HEK293 (cell line): ENCODE measurements around the gene STAMBPL1.

Experiments used
- CTCF ChIA-PET: fragments of 350-600 bp; formaldehyde crosslinking; extraction: SDS; loops from one replicate; lab custom pipeline; 2021; ENCODE audit warnings: antibody characterized with exemption; lab: Yijun Ruan, JAX
- POLR2A ChIA-PET: fragments of 300-600 bp; formaldehyde crosslinking; extraction: SDS; loops from one replicate; lab custom pipeline; 2020; ENCODE audit warnings: antibody characterized with exemption, inconsistent platforms; lab: Yijun Ruan, JAX
- H3K27ac ChIP-seq: fragments of 200-500 bp; sonication (Bioruptor generic); 2 replicates; pipeline ENCODE4 v1.5.1; 2014; ENCODE audit warnings: low read depth, low read length, control low read depth, inconsistent platforms; ENCODE audit errors: extremely low read depth
- H3K36me3 ChIP-seq, 2 experiments: fragments of 200-500 bp in 1 of 2; sonication (Bioruptor generic) in 1 of 2; 1 replicate in 1 of 2; 2 replicates in 1 of 2; pipeline ENCODE4 v1.5.1; 2014 to 2017; ENCODE audit warnings: inconsistent platforms in 2 of 2, low read length in 2 of 2; ENCODE audit not compliant: control insufficient read depth in 2 of 2, insufficient read depth in 1 of 2
- H3K4me1 ChIP-seq: fragments of 200-500 bp; sonication (Bioruptor generic); 2 replicates; pipeline ENCODE4 v1.5.1; 2014; ENCODE audit warnings: mild to moderate bottlenecking, low read length, inconsistent platforms; ENCODE audit not compliant: control insufficient read depth, insufficient read depth
- H3K4me3 ChIP-seq: 2 replicates; pipeline ENCODE4 v1.5.1; 2011; ENCODE audit warnings: low read depth, mild to moderate bottlenecking, control low read depth, low read length, moderate library complexity
- H3K9me3 ChIP-seq: fragments of 200-500 bp; sonication (Bioruptor generic); 2 replicates; pipeline ENCODE4 v1.5.1; 2014; ENCODE audit warnings: low read depth, low read length, inconsistent platforms; ENCODE audit not compliant: control insufficient read depth, insufficient read depth
- IKZF3 ChIP-seq: fragments of 450-650 bp; IDR thresholded peaks from 2 replicates; pipeline ENCODE4 v1.5.0; 2018; ENCODE audit warnings: missing biosample characterization, mild to moderate bottlenecking, missing genetic modification characterization, moderate library complexity
- TRIM28 ChIP-seq: IDR thresholded peaks from 2 replicates; pipeline ENCODE4 v1.6.1; 2011; ENCODE audit warnings: low read length, control low read depth, borderline replicate concordance
- ZBTB48 ChIP-seq: fragments of 450-650 bp; formaldehyde crosslinking; IDR thresholded peaks from 2 replicates; pipeline ENCODE4 v1.5.1; 2016; ENCODE audit warnings: missing biosample characterization, missing genetic modification characterization
- ZNF18 ChIP-seq: fragments of 450-650 bp; formaldehyde crosslinking; IDR thresholded peaks from 2 replicates; pipeline ENCODE4 v1.5.1; 2016; ENCODE audit warnings: missing biosample characterization, missing genetic modification characterization
- ZNF184 ChIP-seq: fragments of 450-650 bp; IDR thresholded peaks from 2 replicates; pipeline ENCODE4 v1.5.1; 2018; ENCODE audit warnings: missing biosample characterization, mild to moderate bottlenecking, missing genetic modification characterization
- ZNF24 ChIP-seq: fragments of 450-650 bp; formaldehyde crosslinking; IDR thresholded peaks from 2 replicates; pipeline ENCODE4 v1.5.1; 2016; ENCODE audit warnings: missing biosample characterization, missing genetic modification characterization
- ZNF26 ChIP-seq: fragments of 450-650 bp; formaldehyde crosslinking; IDR thresholded peaks from 2 replicates; pipeline ENCODE4 v1.5.1; 2016; ENCODE audit warnings: missing biosample characterization, missing genetic modification characterization
- ZNF280D ChIP-seq: fragments of 450-650 bp; formaldehyde crosslinking; IDR thresholded peaks from 2 replicates; pipeline ENCODE4 v1.5.1; 2016; ENCODE audit warnings: missing biosample characterization, missing genetic modification characterization
- ZNF513 ChIP-seq: fragments of 450-650 bp; IDR thresholded peaks from 2 replicates; pipeline ENCODE4 v1.5.1; 2018; ENCODE audit warnings: missing biosample characterization, missing genetic modification characterization
- ZNF560 ChIP-seq: fragments of 450-650 bp; formaldehyde crosslinking; IDR thresholded peaks from 2 replicates; pipeline ENCODE4 v1.5.1; 2017; ENCODE audit warnings: missing biosample characterization, missing genetic modification characterization, borderline replicate concordance
- ZSCAN4 ChIP-seq: fragments of 450-650 bp; formaldehyde crosslinking; IDR thresholded peaks from 2 replicates; pipeline ENCODE4 v1.5.1; 2017; ENCODE audit warnings: missing biosample characterization, missing genetic modification characterization
- ZSCAN5A ChIP-seq: fragments of 450-650 bp; formaldehyde crosslinking; IDR thresholded peaks from 2 replicates; pipeline ENCODE4 v1.5.1; 2016; ENCODE audit warnings: missing biosample characterization, missing genetic modification characterization

Gene STAMBPL1

GRCh38 chr10:88916231-88916630, 36.2 kb downstream of the STAMBPL1 start (continued):
- no peak for TF ChIP-seq ZNF513 (tag by site-specific recombination)
- no peak for TF ChIP-seq IKZF3
- no peak for TF ChIP-seq ZNF18

GRCh38 chr10:88916986-88917385, 36.9 kb downstream of the STAMBPL1 start:
- Histone ChIP-seq H3K9me3 (no peaks in the 10 kb centered on the region), H3K36me3 (no peaks in the 10 kb centered on the region; a peak in 1 of 3 replicates), H3K27ac (no peak overlapping the region), H3K4me1 (no peaks in the 10 kb centered on the region; the same call in 1 of the 2 replicates), H3K4me3 (no peak overlapping the region)
- ChIA-PET CTCF (interaction anchor here (0.6 kb wide), 2 partner anchors 82 to 84 kb away, joined by 3 to 4 read pairs; no protein-coding TSS in a partner anchor), POLR2A (no interaction called here)
- TF ChIP-seq ZNF280D (tag by site-specific recombination), result no peak
- no peak for TF ChIP-seq ZNF26 (tag by site-specific recombination)
- TF ChIP-seq ZNF560, result no peak
- no peak for TF ChIP-seq ZNF24
- no peak for TF ChIP-seq ZNF184 (tag by site-specific recombination)
- TF ChIP-seq TRIM28, result no peak
- TF ChIP-seq ZSCAN5A (tag by site-specific recombination), result no peak

GRCh38 chr10:88918191-88918905, 38.3 kb downstream of the STAMBPL1 start:
- no peaks in the 10 kb centered on the region for H3K9me3 ChIP-seq
- TF ChIP-seq ZBTB48 (tag by site-specific recombination) (no peak), ZSCAN4 (tag by site-specific recombination) (peak; percentile 43)
- TF ChIP-seq, all 188 proteins: peak for 1
- H3K4me1 ChIP-seq, result no peaks in the 10 kb centered on the region; the same call in 1 of the 2 replicates
- no peak overlapping the region for H3K4me3 ChIP-seq
- CTCF ChIA-PET, result interaction anchor here (1.0 kb wide), 1 partner anchor 16 kb away, joined by 3 read pairs; no protein-coding TSS in a partner anchor
- H3K27ac ChIP-seq, result no peak overlapping the region
- no peaks in the 10 kb centered on the region; a peak in 1 of 3 replicates for H3K36me3 ChIP-seq
- POLR2A ChIA-PET, result no interaction called here
